ENCODE results near the gene PHF21A.

DNA sequence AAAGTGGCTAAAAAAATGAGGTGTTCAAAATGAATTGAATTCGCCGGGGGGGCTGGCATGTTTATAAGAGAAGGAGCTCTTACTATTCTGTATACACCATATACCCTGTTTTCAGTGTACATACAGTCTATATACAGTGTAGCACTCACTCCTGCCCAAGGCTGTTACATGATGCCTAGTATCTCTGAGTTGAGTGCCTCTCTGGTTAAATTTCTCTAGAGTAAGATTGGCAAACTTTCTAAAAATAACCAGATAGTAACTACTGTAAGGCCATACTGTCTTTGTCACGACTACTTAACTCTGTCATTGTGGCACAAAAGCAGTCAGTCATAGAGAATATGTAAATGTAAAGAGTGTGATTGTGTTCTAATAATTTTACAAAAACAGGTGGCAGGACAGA, 58.1 kb downstream of the PHF21A start:
- no peak for TF ChIP-seq EZH2 (IDR thresholded peaks at IDR 0.05)
- TF ChIP-seq, protein P1, sequence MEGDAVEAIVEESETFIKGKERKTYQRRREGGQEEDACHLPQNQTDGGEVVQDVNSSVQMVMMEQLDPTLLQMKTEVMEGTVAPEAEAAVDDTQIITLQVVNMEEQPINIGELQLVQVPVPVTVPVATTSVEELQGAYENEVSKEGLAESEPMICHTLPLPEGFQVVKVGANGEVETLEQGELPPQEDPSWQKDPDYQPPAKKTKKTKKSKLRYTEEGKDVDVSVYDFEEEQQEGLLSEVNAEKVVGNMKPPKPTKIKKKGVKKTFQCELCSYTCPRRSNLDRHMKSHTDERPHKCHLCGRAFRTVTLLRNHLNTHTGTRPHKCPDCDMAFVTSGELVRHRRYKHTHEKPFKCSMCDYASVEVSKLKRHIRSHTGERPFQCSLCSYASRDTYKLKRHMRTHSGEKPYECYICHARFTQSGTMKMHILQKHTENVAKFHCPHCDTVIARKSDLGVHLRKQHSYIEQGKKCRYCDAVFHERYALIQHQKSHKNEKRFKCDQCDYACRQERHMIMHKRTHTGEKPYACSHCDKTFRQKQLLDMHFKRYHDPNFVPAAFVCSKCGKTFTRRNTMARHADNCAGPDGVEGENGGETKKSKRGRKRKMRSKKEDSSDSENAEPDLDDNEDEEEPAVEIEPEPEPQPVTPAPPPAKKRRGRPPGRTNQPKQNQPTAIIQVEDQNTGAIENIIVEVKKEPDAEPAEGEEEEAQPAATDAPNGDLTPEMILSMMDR (IDR thresholded peaks at IDR 0.05) = no peak
- TF ChIP-seq EZH2phosphoT487 (IDR thresholded peaks at IDR 0.05) = no peak

Data from neural progenitor cell (in vitro differentiated cells).